ENCODE measurements around the gene MFNG.

The MFNG gene

GRCh38 chr22:37482244-37482643, 3.9 kb downstream of the MFNG start:
- TF ChIP-seq CTCF (IDR thresholded peaks at IDR 0.05; ENCODE audit: borderline replicate concordance, control extremely low read depth, extremely low read depth, insufficient read depth, missing control alignments): no peak
- DNase-seq (ENCODE audit: low spot score): no peak
- in situ Hi-C loops (cut with MboI; ENCODE audit: low sequenced_read_pairs, unreplicated experiment): no loop called here

GRCh38 chr22:37481347-37481907, 4.8 kb downstream of the MFNG start:
- no peak for DNase-seq (ENCODE audit: low spot score)
- TF ChIP-seq CTCF (IDR thresholded peaks at IDR 0.05; ENCODE audit: borderline replicate concordance, control extremely low read depth, extremely low read depth, insufficient read depth, missing control alignments): no peak
- in situ Hi-C loops (cut with MboI; ENCODE audit: low sequenced_read_pairs, unreplicated experiment): no loop called here

- no peak for DNase-seq (ENCODE audit: low spot score)
- no peak for TF ChIP-seq CTCF (IDR thresholded peaks at IDR 0.05; ENCODE audit: borderline replicate concordance, control extremely low read depth, extremely low read depth, insufficient read depth, missing control alignments)
- in situ Hi-C loops (cut with MboI; ENCODE audit: low sequenced_read_pairs, unreplicated experiment): no loop called here
Measured at GRCh38 chr22:37480387-37481346, 5.5 kb downstream of the MFNG start.

- TF ChIP-seq CTCF (IDR thresholded peaks at IDR 0.05; ENCODE audit: borderline replicate concordance, control extremely low read depth, extremely low read depth, insufficient read depth, missing control alignments): no peak
- in situ Hi-C loops (cut with MboI; ENCODE audit: low sequenced_read_pairs, unreplicated experiment): no loop called here
- no peak for DNase-seq (ENCODE audit: low spot score)
Measured at GRCh38 chr22:37479196-37479595, 7.0 kb downstream of the MFNG start.

GRCh38 chr22:37476389-37477329, 9.5 kb downstream of the MFNG start:
- no peak for TF ChIP-seq CTCF (IDR thresholded peaks at IDR 0.05; ENCODE audit: borderline replicate concordance, control extremely low read depth, extremely low read depth, insufficient read depth, missing control alignments)
- in situ Hi-C loops (cut with MboI; ENCODE audit: low sequenced_read_pairs, unreplicated experiment): no loop called here
- no peak for DNase-seq (ENCODE audit: low spot score)

GRCh38 chr22:37474447-37475090, 11.6 kb downstream of the MFNG start:
- DNase-seq (ENCODE audit: low spot score): no peak
- in situ Hi-C loops (cut with MboI; ENCODE audit: low sequenced_read_pairs, unreplicated experiment): no loop called here
- TF ChIP-seq CTCF (IDR thresholded peaks at IDR 0.05; ENCODE audit: borderline replicate concordance, control extremely low read depth, extremely low read depth, insufficient read depth, missing control alignments): no peak
